GM19467 (cell line): ENCODE results near the gene KLC1.

Source experiments
- ATAC-seq: cut with Tn5 transposase; IDR thresholded peaks from one replicate; pipeline ENCODE4 v1.9.1; 2021; ENCODE audit warnings: mild to moderate bottlenecking, moderate library complexity; ENCODE audit not compliant: unreplicated experiment

Gene KLC1

DNA sequence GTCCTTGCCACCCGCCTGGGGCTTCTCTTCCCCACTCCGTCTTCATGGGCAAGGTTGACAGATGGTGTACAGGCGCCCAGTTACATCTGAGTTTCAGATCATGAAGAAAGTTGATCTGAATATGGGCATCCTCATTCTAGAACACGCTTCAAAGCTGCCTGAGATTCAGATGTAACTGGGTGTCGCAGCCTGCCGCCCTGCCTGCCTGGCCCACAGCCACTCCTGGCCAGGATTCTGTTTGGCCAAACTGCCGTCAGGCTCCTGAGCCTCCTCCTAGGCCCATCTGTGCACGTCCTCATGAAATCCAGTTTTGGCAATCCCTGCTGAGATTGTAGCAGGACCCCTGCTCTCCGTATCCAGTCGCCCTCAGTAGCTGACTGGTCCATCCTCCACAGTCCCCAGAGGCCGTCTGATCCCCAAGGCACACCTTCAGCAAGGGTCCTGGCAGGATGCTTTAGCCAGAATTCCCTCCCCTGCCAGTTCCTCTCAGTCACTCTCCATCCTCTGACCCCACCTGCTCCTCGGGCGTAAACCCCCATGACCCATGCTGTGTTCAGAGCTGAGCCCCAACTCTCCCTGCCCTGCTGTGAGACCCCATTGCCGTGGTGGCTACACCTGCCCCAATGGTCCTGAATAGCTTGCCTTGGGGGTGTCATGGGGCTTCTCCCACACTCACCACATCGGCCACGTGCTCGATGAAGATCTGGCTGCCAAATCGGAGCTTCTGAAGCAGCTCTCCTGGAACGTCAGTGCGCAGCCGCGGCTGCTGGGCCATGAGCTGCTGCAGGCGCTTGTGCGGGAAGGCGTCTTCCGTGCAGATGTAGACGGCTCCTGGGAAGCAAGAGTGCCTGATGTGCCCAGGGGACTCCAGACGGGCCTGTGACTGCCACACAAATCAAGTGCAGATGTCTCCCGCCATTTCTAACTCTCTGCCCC lies 73.8 kb downstream of the KLC1 start:
- no peak for ATAC-seq

DNA sequence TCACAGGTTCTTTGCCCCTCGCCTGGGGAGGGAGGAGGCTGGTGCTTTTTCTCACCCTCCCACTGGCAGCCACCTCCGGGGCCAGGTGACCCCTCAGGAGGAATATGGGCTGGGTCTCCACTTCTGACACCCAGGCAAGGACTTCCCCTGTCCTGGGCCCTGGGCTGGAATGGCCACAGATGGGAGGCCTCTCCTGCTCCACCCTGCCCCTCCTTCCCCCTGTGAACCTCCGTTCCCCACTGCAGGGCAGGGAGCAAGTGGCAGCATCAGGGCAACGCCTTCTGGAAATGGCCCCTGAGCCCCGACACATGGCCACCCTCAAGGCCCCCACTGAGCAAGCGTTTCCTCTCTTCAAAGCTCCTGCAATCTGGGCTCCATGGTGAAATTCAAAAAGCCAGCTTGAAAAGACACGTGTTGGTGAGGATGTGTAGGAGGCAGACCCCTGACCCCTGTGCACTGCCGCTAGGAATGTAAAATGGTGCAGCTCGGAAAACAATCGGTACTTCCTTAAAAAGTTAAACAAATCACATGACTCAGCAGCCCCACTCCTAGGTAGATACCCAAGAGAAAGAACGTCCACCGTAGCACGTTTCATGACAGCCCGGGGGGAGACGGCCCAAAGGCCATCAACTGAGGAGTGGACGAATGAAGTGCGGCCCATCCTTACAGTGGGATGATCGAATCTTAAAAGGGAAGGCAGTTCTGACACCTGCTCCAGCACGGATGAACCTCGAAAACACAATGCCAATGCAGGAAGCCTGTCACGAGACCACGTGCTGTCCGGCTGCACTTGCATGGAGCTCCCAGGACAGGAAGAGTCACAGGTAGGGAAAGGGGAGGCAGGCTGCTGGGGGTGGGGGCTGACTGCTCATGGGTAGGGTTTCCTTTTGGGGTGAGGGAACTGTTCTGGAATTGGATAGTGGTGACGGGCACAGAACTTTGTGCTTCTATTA lies 74.7 kb downstream of the KLC1 start:
- ATAC-seq: no peak

DNA sequence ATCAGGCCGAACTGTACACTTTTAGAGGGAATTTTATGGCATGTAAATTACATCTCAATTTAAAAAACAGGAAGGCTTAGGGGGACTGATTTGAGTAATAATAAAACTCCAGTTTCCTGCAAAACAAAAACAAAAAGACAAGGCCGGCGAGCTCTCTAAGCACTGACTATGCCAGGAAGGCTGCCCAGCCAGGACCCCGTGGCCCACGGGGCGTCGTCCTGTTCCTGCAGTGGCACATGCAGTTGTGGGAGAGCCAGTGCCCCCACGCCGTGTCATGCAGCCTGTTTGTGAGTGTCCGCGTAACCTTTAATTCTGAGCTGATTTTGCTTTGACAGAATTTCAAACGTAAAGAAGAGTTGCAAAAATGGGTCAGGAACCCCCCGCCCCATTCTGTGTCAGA lies 75.7 kb downstream of the KLC1 start:
- ATAC-seq: no peak

DNA sequence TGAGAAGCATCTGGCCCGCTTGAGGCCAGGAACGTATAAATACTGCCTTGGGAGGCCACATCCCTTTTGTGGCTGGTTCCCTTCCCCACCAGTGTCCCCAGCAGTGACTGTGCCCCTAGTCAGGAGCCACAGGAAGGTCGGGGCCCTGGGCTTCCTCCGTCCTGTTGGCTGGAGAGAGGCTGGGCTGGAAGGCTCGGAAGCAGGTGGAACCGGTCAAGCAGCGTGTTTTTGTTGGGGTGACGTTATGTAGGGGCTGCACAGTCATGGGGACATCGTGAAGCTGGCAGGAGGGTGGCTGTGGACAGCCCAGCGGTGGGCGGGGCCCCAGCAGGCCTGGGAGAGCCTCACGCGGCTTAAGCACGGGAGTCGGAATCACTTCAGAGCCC lies 76.1 kb downstream of the KLC1 start:
- ATAC-seq: no peak

DNA sequence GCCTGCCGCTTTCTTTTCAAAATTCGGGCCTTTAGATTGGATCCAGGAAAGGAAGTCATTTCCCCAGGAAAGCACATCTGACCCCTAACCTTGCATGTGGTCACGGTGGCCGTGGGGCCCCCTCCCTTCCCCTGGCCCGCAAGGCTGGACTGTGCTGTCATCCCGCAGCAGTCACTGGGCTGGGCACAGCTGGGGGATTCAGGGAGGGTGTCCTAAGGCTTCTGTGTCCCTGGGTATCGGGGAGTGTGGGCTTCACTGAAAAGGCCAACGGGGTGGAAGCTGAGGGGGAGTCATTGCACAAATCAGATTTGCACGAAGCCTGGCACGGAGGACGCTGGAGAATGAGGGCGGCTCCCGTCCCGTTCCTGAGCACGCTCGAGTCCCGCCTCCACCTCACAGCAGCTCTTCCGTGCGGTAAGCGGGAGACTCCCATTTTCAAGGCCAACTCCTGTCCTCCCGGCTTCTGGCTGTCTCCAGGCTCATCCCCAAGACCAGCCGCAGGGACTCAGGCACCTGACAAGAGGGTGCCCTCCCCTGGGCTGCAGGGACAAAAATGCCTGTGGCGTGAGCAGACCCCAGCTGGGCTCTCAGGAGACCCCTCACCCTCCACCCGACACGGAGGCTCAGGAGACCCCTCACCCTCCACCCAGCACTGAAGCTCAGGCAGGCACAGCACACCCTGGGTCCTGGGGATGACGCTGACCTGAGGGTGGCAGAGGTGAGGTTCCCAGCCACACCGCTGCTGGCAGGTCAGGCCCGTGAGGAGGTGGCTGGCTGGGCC lies 76.7 kb downstream of the KLC1 start:
- no peak for ATAC-seq

DNA sequence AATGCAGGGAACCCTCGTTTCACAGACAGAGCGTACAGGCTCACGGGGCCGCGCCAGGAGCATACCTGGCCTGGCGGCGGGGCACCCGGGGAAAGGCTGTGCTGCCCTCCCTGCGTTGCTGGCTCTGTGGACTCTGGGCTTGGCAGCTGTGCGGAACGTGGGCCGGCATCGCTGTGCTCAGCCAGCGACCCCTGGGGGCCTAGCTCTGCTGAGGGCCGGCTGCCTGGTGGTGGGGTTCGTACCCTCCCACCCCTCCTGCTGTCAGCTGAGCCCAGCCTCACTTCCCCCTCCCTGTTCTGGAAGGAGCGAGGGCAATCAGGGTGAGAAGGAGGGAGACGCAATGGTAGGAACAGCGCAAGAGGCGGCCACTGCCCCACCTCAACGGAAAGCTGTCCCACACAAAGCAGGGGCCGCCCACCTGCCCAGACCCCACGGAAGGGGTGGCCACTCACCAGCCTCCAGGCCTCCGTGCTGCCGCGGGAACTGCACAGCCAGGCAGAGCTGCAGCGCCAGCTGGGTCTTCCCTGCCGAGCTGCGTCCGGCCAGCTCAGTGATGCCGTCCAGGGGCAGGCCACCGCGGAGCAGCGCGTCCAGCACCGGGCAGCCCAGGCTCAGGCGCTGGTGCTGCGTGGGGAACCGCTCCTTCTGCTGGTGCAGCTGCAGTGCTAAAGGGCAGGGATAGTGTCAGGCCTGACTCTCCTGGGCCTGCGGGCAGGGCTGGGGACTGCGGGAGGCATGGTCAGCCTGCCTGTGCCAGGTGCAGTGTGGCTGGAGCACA lies 77.7 kb downstream of the KLC1 start:
- no peak for ATAC-seq

DNA sequence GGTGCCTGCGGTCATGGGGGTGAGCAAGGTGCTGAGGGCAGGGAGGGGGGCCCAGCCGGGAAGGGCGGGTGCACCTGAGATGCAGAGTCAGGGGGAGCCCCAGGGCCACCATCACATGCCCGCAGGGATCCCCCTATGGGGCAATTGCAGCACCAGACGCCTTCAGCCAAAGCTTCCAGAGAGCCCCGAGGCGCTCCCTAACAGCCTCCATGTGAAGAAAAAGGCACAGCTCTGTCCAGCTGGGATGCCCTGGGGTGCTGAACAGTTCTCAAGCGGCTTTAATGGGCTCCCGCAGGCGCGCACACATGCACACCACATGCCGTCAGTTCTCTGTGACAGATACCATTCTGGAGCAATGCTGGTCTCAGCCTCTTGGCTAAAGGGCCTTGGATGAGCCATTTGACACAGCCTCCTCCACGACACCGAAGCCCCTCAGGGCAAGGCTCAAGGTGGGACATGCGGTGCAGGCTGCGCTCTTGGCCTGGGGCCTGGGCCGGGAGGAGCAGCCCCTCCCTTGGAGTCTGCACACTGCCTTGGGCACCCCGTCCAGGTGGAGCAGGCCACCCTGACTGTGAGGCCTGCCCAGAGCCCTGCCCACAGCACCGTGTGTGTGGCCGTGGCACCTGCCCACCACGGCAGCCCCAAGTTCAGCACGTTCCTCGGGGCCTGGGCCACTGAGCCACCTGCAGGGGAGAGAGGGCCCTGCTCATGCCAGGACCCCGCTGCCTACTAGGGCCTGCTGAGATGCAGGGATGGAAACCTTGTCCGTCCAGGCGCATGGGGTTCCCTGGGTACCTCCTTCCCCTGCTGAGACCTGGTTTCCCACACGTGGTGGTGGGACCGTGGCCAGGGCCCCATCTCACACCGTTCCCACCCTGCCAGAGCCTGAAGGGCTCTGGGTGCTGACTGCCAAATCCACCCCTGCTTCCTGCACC lies 78.6 kb downstream of the KLC1 start:
- no peak for ATAC-seq

DNA sequence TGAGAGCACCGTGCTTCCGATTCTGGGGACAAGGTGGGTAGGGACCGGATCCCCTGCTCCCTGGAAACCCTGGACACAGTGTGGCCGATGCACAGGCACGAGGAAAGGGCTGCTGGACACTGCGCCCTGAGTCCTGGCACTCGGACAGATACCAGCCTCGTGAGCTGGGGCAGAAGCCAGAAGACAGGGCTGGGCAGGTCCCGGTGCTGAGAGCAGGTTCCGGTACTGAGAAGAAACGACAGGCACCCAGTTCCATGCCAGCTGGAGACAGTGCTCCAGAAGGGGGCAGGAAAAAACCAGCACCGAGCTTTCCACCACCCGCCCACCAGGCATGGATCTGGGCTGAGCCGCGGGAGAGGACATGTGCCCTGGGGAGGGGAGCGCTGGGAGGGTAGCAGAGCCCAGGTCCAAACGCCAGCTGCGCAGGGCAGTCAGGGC lies 79.8 kb downstream of the KLC1 start:
- no peak for ATAC-seq

DNA sequence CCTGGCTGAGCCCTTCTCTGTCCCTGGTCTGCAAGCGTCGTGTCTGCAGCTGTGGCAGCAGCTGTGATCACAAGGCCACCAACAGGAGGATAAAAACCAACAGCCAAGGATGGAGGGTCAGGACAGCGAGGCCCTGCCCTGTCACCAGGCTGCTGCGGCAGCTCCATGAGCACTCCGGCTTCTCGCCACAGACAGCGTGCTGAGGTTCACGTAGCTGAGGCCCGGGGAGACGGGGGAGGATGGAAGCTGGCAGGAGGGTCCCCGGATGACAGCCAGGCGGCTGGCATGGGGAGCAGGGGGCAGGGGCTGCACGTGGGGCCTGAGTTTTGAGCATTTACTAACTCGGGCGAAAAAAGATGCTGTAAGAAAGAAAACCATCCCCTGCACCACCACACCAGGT lies 80.8 kb downstream of the KLC1 start:
- ATAC-seq: no peak

DNA sequence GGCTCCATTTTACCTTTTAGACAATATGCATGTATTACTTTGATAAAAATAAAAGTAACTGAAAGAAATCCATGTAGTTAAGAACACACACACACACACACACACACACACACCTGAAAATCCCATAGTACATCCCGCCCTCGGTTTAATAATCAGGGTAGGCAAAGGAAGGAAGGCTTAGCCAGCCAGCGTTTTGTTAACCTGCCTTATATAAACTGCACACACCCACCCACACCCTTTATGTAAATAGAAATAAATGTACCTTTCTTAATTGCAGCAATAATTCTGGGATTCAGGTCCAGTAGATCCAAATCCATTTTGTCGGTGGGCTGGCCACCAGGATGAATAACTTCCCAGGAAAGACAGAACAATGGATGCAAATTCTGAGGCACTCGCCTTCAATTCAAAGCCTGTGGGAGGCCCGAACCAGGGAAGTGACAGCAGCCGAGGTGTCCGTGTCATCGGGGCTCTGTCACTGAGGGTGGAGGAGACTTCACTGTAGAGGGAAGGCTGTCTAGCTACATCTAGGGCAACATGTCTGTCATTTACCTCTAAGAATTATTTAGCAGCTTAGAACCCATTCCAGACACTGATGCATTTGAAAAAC lies 81.9 kb downstream of the KLC1 start:
- no peak for ATAC-seq

DNA sequence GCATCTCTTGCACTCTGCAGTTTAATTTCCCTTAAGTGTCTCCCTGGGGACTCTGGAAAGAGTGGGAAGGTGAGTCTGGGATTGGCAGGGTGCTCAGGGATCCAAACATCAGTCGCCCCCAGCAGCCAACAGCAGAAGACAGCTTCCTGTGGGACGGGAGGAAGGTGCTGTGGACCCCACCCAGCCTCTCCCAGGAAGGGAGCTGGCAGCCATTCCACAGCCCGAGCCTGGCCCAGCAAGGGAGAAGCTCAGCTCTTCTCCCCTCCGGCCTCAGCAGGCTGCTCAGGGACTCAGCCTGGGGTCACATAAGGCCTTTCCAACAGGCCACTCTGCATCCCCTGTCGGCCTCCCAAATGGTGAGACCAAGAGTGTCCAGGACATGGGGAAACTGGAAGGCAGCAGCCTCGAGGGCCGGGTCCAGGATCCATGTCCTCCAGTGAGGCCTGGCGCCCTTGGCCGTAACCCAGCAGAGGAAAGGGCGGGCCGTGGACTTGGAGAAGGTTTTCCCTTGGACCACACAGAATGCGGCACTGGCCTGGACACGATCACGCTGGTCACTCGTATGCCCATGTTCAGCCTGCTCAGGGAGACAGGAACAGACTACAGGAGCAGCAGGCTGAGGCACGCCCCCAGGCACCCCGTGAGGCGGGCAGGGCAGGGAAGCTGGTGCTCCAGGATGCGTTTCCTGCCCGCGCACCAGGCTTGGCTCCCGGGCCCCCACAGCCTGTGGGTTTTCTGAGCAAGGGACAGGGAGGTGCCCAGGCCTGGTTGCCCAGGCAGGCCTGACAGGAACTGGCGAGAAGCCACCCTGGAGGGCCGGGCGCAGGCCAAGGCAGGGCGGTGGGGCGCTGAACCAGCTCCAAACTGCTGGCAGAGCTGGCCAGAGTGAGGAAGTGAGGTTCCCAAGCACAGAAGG lies 82.8 kb downstream of the KLC1 start:
- ATAC-seq: no peak

DNA sequence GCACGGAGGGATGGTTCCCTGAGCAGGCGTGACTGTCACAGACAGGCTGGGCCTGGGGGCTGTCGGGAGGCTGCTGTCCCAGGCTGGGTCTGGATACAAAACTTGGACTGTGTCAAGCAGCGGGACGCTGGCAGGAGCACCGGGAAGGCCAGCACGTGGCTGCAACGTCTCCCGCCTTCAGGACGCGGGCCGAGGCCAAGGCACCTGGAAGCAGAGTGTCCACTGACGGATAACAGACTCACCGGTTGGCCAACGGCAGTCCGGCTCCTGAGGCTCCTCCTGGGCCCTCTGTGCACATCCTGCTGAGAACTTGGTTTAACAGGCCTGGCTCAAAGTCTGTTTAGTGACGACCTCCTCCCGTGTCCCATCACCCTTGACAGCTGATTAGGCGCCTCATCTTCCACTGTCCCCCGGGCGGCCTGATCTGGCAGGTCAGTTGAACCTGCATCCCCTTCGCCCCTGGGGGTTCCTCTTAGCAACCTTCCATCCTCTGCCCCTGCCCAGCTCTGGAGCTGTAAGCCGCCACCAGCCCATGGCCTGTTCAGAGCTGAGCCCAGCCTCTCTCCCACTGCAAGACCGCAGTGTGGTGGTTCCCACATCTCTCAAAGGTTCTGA lies 83.7 kb downstream of the KLC1 start:
- no peak for ATAC-seq

DNA sequence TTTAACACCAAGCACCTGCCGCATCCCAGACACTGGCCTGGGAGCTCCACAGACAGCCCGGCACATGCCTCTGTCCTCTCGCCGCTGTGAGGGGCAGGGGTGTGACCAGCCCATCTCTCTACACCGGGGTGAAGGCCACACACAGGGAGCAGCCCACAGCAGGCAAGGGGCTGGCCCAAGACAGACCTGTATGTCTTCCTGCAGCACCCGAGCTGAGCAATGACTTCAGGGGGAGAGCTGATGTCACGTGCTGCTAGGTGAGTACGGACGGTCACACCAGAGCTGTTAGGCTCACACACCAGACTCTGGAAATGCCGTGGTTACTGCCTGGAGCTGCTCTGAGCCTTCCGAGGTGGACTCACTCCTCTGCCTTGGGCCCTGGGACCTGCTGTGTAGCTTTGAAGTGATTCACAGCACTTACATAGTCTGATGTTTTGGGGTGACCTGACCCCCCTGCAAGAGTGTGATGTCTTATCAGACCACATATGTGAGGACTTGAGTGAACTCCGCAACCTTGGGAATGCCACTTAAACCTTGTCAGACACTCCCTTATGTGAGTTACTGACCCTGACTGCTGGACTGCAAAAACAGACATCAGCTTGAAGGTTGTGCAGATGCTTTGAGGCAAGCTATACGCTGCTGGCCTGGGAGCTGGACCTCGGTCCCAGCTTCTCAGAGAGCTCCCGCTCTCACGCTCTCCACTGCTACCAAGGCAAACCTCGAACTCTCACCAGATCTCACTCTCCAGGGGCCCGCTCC lies 84.5 kb downstream of the KLC1 start:
- ATAC-seq: no peak

DNA sequence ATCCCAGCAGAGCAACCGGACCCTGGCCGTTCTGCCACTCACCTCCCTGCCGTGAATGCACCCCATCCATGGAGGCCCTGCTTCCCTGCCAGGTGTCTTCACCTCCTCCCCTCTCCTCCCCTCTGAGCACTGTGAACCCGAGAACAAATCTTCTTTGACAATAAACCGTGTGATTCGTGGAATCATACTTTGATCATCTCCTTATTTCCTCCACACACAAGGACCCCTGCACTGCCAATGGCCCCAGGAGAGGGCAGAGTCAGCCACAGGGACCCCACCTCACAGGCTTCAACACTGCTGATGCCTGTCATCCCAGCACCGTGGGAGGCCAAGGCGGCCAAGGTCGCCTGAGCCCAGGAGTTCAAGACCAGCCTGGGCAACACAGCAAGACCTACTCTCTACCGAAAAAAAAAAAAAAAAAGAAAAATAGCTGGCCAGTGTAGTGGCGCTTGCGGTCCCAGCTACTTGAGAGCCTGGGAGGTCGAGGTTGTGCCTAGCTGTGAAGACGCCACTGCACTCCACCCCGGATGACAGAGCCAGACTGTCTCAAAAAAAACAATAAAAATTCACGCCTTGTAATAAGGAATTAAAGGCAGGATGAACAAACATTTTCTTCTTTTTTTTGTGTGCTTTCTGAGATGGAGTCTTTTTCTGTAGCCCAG lies 85.2 kb downstream of the KLC1 start:
- no peak for ATAC-seq

DNA sequence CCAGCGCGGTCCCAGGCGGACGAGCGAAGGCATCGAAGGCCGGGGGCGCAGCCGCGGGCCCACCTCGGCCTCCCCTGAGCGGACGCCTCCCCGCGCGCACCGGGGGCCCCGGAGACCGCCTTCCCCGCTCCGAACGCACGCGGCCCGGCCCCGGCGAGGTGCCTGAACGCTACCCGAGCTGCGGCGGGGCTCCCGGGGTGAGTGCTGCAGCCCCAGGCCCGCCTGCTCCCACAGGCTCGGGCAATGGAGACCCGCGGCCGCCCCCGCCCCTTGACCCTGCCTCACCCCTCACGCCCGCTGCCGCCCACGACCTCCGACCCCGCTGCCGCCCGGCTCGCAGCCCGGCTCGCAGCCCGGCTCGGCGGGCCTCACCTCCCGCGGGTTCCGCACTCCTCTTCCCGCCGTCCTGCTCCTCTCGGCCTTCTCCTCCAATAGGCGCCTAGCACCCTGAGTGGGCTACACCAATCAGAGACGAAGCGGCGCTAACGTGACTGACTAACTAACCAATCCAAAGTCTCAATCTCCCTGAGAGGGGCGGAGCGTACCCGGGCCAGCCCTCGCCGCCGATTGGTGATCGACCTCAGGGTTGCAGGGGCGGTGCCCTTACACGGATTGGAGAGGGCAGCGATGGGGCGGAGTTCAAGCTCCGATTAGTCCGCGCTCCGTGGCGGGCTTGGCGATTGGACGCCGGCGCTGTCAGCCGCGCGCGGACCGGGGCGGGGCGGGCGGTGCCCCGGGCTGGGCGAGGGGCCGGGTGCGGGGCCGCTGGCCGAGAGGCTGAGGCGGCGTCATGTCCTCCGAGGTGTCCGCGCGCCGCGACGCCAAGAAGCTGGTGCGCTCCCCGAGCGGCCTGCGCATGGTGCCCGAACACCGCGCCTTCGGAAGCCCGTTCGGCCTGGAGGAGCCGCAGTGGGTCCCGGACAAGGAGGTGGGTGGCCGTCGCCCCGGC lies 86.3 kb downstream of the KLC1 start, which contains the start of the genes XRCC3 and ZFYVE21:
XRCC3 (minus strand) TSS at position 400 of the 949 bp plus-strand sequence. CDS start 4,364 bp downstream, outside the sequence.
ZFYVE21 (plus strand) TSS at position 759 of the 949 bp plus-strand sequence; CDS start at position 791, 32 bp downstream.
- ATAC-seq: peak; percentile 92
